H9 (cell line): ENCODE data around the gene EDA. TPM values are rescaled to one million over a fixed set of nuclear protein-coding genes. Genes with fewer than 3 reads are reported as not detected.
A peak's percentile ranks its signal among the peaks of the same experiment; 100 is the strongest.

Source experiments
- DNase-seq: peaks from one replicate; pipeline ENCODE4 v3.0.0-alpha.2; 2017
- H2AFZ ChIP-seq: one replicate; pipeline ENCODE4 v1.6.1; 2013; ENCODE audit warnings: mild to moderate bottlenecking, low read length, control low read depth, moderate library complexity
- H2AK5ac ChIP-seq: 2 replicates; pipeline ENCODE4 v1.6.1; 2013; ENCODE audit warnings: low read length, control low read depth, mixed read lengths; ENCODE audit not compliant: insufficient read length
- H2BK120ac ChIP-seq: one replicate; pipeline ENCODE4 v1.6.1; 2013; ENCODE audit warnings: low read depth, mild to moderate bottlenecking, low read length, control low read depth, inconsistent platforms; ENCODE audit not compliant: poor library complexity, severe bottlenecking
- H2BK12ac ChIP-seq: 2 replicates; pipeline ENCODE4 v1.6.1; 2013; ENCODE audit warnings: low read length, control low read depth, mixed read lengths, low read depth; ENCODE audit not compliant: insufficient read length
- H2BK15ac ChIP-seq: 2 replicates; pipeline ENCODE4 v1.6.1; 2013; ENCODE audit warnings: low read depth, low read length, control low read depth
- H2BK20ac ChIP-seq: one replicate; pipeline ENCODE4 v1.6.1; 2013; ENCODE audit warnings: low read depth, mild to moderate bottlenecking, low read length, control low read depth, inconsistent platforms; ENCODE audit not compliant: poor library complexity, severe bottlenecking
- H2BK5ac ChIP-seq: 2 replicates; pipeline ENCODE4 v1.6.1; 2013; ENCODE audit warnings: low read length, control low read depth, mixed read lengths; ENCODE audit not compliant: insufficient read length
- H3K14ac ChIP-seq: 2 replicates; pipeline ENCODE4 v1.6.1; 2013; ENCODE audit warnings: low read length, control low read depth; ENCODE audit not compliant: insufficient read depth
- H3K18ac ChIP-seq: 2 replicates; pipeline ENCODE4 v1.6.1; 2013; ENCODE audit warnings: low read depth, mild to moderate bottlenecking, mixed read lengths, low read length, control low read depth; ENCODE audit not compliant: insufficient read length
- H3K23ac ChIP-seq: 2 replicates; pipeline ENCODE4 v1.6.1; 2013; ENCODE audit warnings: low read length, control low read depth, mixed read lengths, low read depth; ENCODE audit not compliant: insufficient read length
- H3K23me2 ChIP-seq: 2 replicates; pipeline ENCODE4 v1.6.1; 2013; ENCODE audit warnings: low read depth, mild to moderate bottlenecking, mixed read lengths, low read length, control low read depth; ENCODE audit not compliant: insufficient read length, poor library complexity, severe bottlenecking
- H3K27ac ChIP-seq: 2 replicates; pipeline ENCODE4 v1.5.1; 2013; ENCODE audit warnings: low read length, control low read depth, mixed read lengths, low read depth; ENCODE audit not compliant: insufficient read length
- H3K27me3 ChIP-seq: 2 replicates; pipeline ENCODE4 v1.6.1; 2013; ENCODE audit warnings: low read length, control low read depth, inconsistent platforms; ENCODE audit not compliant: insufficient read depth
- H3K4ac ChIP-seq: 2 replicates; pipeline ENCODE4 v1.6.1; 2013; ENCODE audit warnings: low read depth, mild to moderate bottlenecking, control low read depth, inconsistent platforms, low read length, moderate library complexity
- H3K4me1 ChIP-seq: 2 replicates; pipeline ENCODE4 v1.6.1; 2013; ENCODE audit warnings: low read length, control low read depth, inconsistent platforms; ENCODE audit not compliant: insufficient read depth
- H3K4me2 ChIP-seq: 2 replicates; pipeline ENCODE4 v1.6.1; 2013; ENCODE audit warnings: low read length, control low read depth, mixed read lengths; ENCODE audit not compliant: insufficient read length, insufficient read depth
- H3K56ac ChIP-seq: 2 replicates; pipeline ENCODE4 v1.6.1; 2013; ENCODE audit warnings: low read depth, mild to moderate bottlenecking, mixed read lengths, low read length, control low read depth; ENCODE audit not compliant: insufficient read length
- H3K79me1 ChIP-seq: 2 replicates; pipeline ENCODE4 v1.6.1; 2013; ENCODE audit warnings: low read depth, mild to moderate bottlenecking, moderate library complexity, low read length, control low read depth, inconsistent platforms; ENCODE audit not compliant: insufficient read depth, poor library complexity, severe bottlenecking
- H3K79me2 ChIP-seq: 2 replicates; pipeline ENCODE4 v1.6.1; 2013; ENCODE audit warnings: low read length, control low read depth, inconsistent platforms; ENCODE audit not compliant: insufficient read depth
- H3K9ac ChIP-seq: 2 replicates; pipeline ENCODE4 v1.6.1; 2013; ENCODE audit warnings: low read length, control low read depth, mixed read lengths; ENCODE audit not compliant: insufficient read length; ENCODE audit errors: extremely low read depth
- H3K9me3 ChIP-seq: one replicate; pipeline ENCODE4 v1.6.1; 2013; ENCODE audit warnings: low read depth, low read length, inconsistent platforms; ENCODE audit not compliant: control insufficient read depth
- H3T11ph ChIP-seq: one replicate; pipeline ENCODE4 v1.6.1; 2013; ENCODE audit warnings: mild to moderate bottlenecking, low read length, control low read depth, inconsistent platforms
- H4K20me1 ChIP-seq: one replicate; pipeline ENCODE4 v1.6.1; 2013; ENCODE audit not compliant: control insufficient read depth, insufficient read length, insufficient read depth
- H4K5ac ChIP-seq: 2 replicates; pipeline ENCODE4 v1.6.1; 2013; ENCODE audit warnings: low read depth, mild to moderate bottlenecking, mixed read lengths, low read length, control low read depth; ENCODE audit not compliant: insufficient read length
- H4K8ac ChIP-seq: replicated peaks from 2 replicates; pipeline ENCODE4 v1.6.1; 2013; ENCODE audit warnings: low read length, control low read depth, mixed read lengths, low read depth; ENCODE audit not compliant: insufficient read length
- H4K91ac ChIP-seq: 2 replicates; pipeline ENCODE4 v1.6.1; 2013; ENCODE audit warnings: low read depth, mild to moderate bottlenecking, moderate library complexity, mixed read lengths, low read length, control low read depth; ENCODE audit not compliant: insufficient read length
- H3K27ac Mint-ChIP-seq, 3 experiments: 2 replicates in 2 of 3; 3 replicates in 1 of 3; pipeline ENCODE4 v1.8.0; 2020 to 2021; ENCODE audit warnings: mixed read lengths in 3 of 3, mild to moderate bottlenecking in 1 of 3, moderate library complexity in 1 of 3
- H3K27me3 Mint-ChIP-seq: 2 replicates; pipeline ENCODE4 v1.8.0; 2021; ENCODE audit warnings: low read depth, mild to moderate bottlenecking, moderate library complexity, mixed read lengths
- H3K36me3 Mint-ChIP-seq, 3 experiments: 2 replicates in 2 of 3; 3 replicates in 1 of 3; pipeline ENCODE4 v1.8.0; 2020 to 2021; ENCODE audit warnings: low read depth in 3 of 3, mixed read lengths in 3 of 3; ENCODE audit not compliant: insufficient read depth in 1 of 3
- H3K4me1 Mint-ChIP-seq, 2 experiments: 2 replicates each; pipeline ENCODE4 v1.8.0; 2020; ENCODE audit warnings: mixed read lengths in 2 of 2
- H3K4me3 Mint-ChIP-seq, 2 experiments: 2 replicates in 1 of 2; 3 replicates in 1 of 2; pipeline ENCODE4 v1.8.0; 2020 to 2021; ENCODE audit warnings: mild to moderate bottlenecking in 2 of 2, mixed read lengths in 2 of 2, moderate library complexity in 1 of 2
- H3K9me3 Mint-ChIP-seq, 2 experiments: 2 replicates in 1 of 2; 3 replicates in 1 of 2; pipeline ENCODE4 v1.8.0; 2020; ENCODE audit warnings: mild to moderate bottlenecking in 2 of 2, mixed read lengths in 2 of 2, moderate library complexity in 1 of 2
- CTCF ChIP-seq: fragments of 200-600 bp; sonication (generic); conservative IDR thresholded peaks from 3 replicates; pipeline ENCODE4 v1.8.0; 2021; ENCODE audit warnings: antibody characterized with exemption, mild to moderate bottlenecking
- WGBS: extraction: QIAGEN DNeasy Blood & Tissue Kit; methylation state at CpG from one replicate; pipeline ENCODE4 v1.1.7; 2013; ENCODE audit warnings: missing lambda C conversion rate, low lambda C conversion rate, mixed read lengths; ENCODE audit not compliant: insufficient read length; ENCODE audit errors: extremely low coverage; 5-methylcytosine and 5-hydroxymethylcytosine counted together
- total RNA-seq: library from RNA; stranded (reverse); gene quantifications from 2 replicates; pipeline ENCODE4 v1.2.1, GENCODE V29; 2021

The EDA gene
- total RNA-seq, 1 experiment from 2014 or later = 7.7 TPM

GRCh38 chrX:69616457-69617203 lies 717 bp downstream of the EDA start:
- no peak overlapping the region for H3K56ac ChIP-seq
- no peaks in the 10 kb centered on the region for H3K79me2 ChIP-seq
- Mint-ChIP-seq H3K4me3 (peak overlapping the region; percentile 74 to 87), H3K36me3 (peaks cover 0 to 2% (median 2%) of the 10 kb centered on the region in 3 experiments; a peak in 2 of 7 replicates), H3K9me3 (peaks cover 60 to 61% of the 10 kb centered on the region in 2 experiments), H3K4me1 (peaks cover 5 to 9% of the 10 kb centered on the region in 2 experiments), H3K27me3 (peaks cover 13% of the 10 kb centered on the region), H3K27ac (no peak overlapping the region)
- H4K8ac ChIP-seq = no peak overlapping the region
- peak; percentile 36 for DNase-seq
- TF ChIP-seq CTCF = no peak
- no peak overlapping the region for H2BK120ac ChIP-seq
- no peak overlapping the region for H3K23ac ChIP-seq
- no peaks in the 10 kb centered on the region for H3K27me3 ChIP-seq
- no peak overlapping the region for H3K18ac ChIP-seq
- H3K14ac ChIP-seq = no peak overlapping the region
- peaks cover 6% of the 10 kb centered on the region for H3K23me2 ChIP-seq
- H2BK12ac ChIP-seq = no peak overlapping the region
- no peaks in the 10 kb centered on the region for H3K4me1 ChIP-seq
- H3T11ph ChIP-seq = no peak overlapping the region
- H2BK5ac ChIP-seq = no peak overlapping the region
- H3K9me3 ChIP-seq = peaks cover 20% of the 10 kb centered on the region
- no peak overlapping the region for H2BK20ac ChIP-seq
- no CpG with 5 or more reads among the region's 53 CpGs for WGBS
- H3K27ac ChIP-seq = no peak overlapping the region
- H4K91ac ChIP-seq = no peak overlapping the region
- no peaks in the 10 kb centered on the region for H4K20me1 ChIP-seq
- no peak overlapping the region for H2AFZ ChIP-seq
- H3K79me1 ChIP-seq = no peaks in the 10 kb centered on the region
- no peak overlapping the region for H2AK5ac ChIP-seq
- H3K4ac ChIP-seq = no peak overlapping the region
- peak overlapping the region; percentile 46 for H3K4me2 ChIP-seq
- H4K5ac ChIP-seq = no peak overlapping the region
- H3K9ac ChIP-seq = no peak overlapping the region
- no peak overlapping the region for H2BK15ac ChIP-seq
